Upper lobe of left lung (tissue), 4 donors: ENCODE results near the gene WASF3.

Experiments used
- CTCF ChIP-seq, 6 experiments: fragments of 450-650 bp in 4 of 6; fragments of 200-600 bp in 2 of 6; sonication (generic) in 2 of 6; IDR thresholded peaks; one replicate each; pipeline ENCODE4 v1.5.1; 2016 to 2019; ENCODE audit warnings: antibody characterized with exemption in 6 of 6
- POLR2A ChIP-seq, 4 donors: fragments of 450-650 bp; IDR thresholded peaks; one replicate each; pipeline ENCODE4 v1.5.1; 2016 to 2017; ENCODE audit warnings: antibody characterized with exemption in 4 of 4, mild to moderate bottlenecking in 2 of 4
- POLR2AphosphoS5 ChIP-seq, 2 donors: sonication (generic); formaldehyde crosslinking; IDR thresholded peaks; one replicate each; pipeline ENCODE4 v1.5.1; 2017; ENCODE audit warnings: antibody characterized with exemption in 2 of 2

DNA sequence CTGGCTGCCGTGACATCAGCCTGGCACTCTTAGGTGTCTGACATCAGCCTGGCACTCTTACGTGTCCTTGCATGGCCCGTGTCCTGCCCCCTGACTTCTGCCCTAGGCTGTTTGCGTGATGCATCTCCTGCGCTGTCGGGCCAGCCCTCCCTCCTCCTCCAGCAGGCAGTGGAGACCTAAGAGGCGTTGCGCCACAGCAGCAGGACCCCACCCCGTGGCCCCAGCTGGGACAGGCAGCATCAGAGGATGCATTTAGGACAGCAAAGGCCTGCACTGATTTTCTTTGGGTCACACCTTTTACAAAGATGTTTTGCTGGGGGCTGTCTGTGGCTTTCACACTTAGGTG lies 137.8 kb downstream of the WASF3 start:
- TF ChIP-seq CTCF (IDR thresholded peaks at IDR 0.05) (no peak), POLR2A (IDR thresholded peaks at IDR 0.05) (no peak), POLR2AphosphoS5 (IDR thresholded peaks at IDR 0.05) (no peak)
